WTC11 (cell line): ENCODE measurements around the gene SNAP47. TPM values are rescaled to one million over a fixed set of nuclear protein-coding genes. Genes with fewer than 3 reads are reported as not detected.

ENCODE experiments used
- ATAC-seq: fragments of 200-7000 bp; cut with Tn5 transposase; 2 replicates; pipeline ENCODE4 v1.10.0; 2021; ENCODE audit warnings: mild to moderate bottlenecking, moderate library complexity
- CTCF ChIA-PET: fragments of 300-600 bp; sonication (Branson Sonifier 250); formaldehyde crosslinking; loops from one replicate; lab custom pipeline; 2021; ENCODE audit warnings: antibody characterized with exemption; lab: Charles Lee
- POLR2A ChIA-PET: fragments of 350-600 bp; sonication (Branson Sonifier 250); formaldehyde crosslinking; loops from one replicate; lab custom pipeline; 2021; ENCODE audit warnings: antibody characterized with exemption; lab: Charles Lee
- DNase-seq: peaks from one replicate; pipeline ENCODE4 v3.0.0; 2021; ENCODE audit warnings: low spot score
- H3K27ac Mint-ChIP-seq: 2 replicates; pipeline ENCODE4 v1.8.0; 2021; ENCODE audit warnings: mixed read lengths
- H3K27me3 Mint-ChIP-seq: 2 replicates; pipeline ENCODE4 v1.8.0; 2021; ENCODE audit warnings: low read depth, mild to moderate bottlenecking, moderate library complexity, mixed read lengths
- H3K36me3 Mint-ChIP-seq: 2 replicates; pipeline ENCODE4 v1.8.0; 2021; ENCODE audit warnings: mixed read lengths
- H3K4me1 Mint-ChIP-seq: 2 replicates; pipeline ENCODE4 v1.8.0; 2022; ENCODE audit warnings: mixed read lengths
- H3K4me3 Mint-ChIP-seq: 2 replicates; pipeline ENCODE4 v1.8.0; 2021; ENCODE audit warnings: mild to moderate bottlenecking, moderate library complexity, mixed read lengths
- H3K9me3 Mint-ChIP-seq: 2 replicates; pipeline ENCODE4 v1.8.0; 2021; ENCODE audit warnings: mixed read lengths
- ATF1 ChIP-seq: sonication (generic); formaldehyde crosslinking; IDR thresholded peaks from 2 replicates; pipeline ENCODE4 v1.8.1; 2023; ENCODE audit warnings: mild to moderate bottlenecking, moderate library complexity, missing genetic modification reagents
- E2F4 ChIP-seq: sonication (generic); formaldehyde crosslinking; IDR thresholded peaks from 2 replicates; pipeline ENCODE4 v1.8.1; 2022; ENCODE audit warnings: low read depth, mild to moderate bottlenecking, moderate library complexity, missing genetic modification reagents, borderline replicate concordance
- FOXJ3 ChIP-seq: sonication (generic); formaldehyde crosslinking; IDR thresholded peaks from 2 replicates; pipeline ENCODE4 v1.9.0; 2021; ENCODE audit warnings: missing genetic modification reagents, mild to moderate bottlenecking, borderline replicate concordance
- FOXK1 ChIP-seq: sonication (generic); formaldehyde crosslinking; IDR thresholded peaks from 2 replicates; pipeline ENCODE4 v1.8.0; 2022; ENCODE audit warnings: mild to moderate bottlenecking, moderate library complexity, missing genetic modification reagents
- FOXP4 ChIP-seq: sonication (generic); formaldehyde crosslinking; IDR thresholded peaks from 2 replicates; pipeline ENCODE4 v1.8.0; 2022; ENCODE audit warnings: mild to moderate bottlenecking, missing genetic modification reagents
- IRF2 ChIP-seq: sonication (generic); formaldehyde crosslinking; IDR thresholded peaks from 2 replicates; pipeline ENCODE4 v1.8.0; 2022; ENCODE audit warnings: low read depth, missing genetic modification reagents, borderline replicate concordance
- RORB ChIP-seq: fragments of 250-450 bp; sonication (Bioruptor Pico); IDR thresholded peaks from 2 replicates; pipeline ENCODE4 v1.9.0; 2021; ENCODE audit warnings: mild to moderate bottlenecking
- SMAD3 ChIP-seq: sonication (generic); formaldehyde crosslinking; IDR thresholded peaks from 2 replicates; pipeline ENCODE4 v1.8.0; 2022; ENCODE audit warnings: missing genetic modification reagents, mild to moderate bottlenecking, borderline replicate concordance
- SOX15 ChIP-seq: fragments of 250-450 bp; sonication (Bioruptor Pico); IDR thresholded peaks from 2 replicates; pipeline ENCODE4 v1.9.0; 2021; ENCODE audit warnings: mild to moderate bottlenecking
- SP1 ChIP-seq: sonication (generic); formaldehyde crosslinking; conservative IDR thresholded peaks from 2 replicates; pipeline ENCODE4 v1.8.1; 2022; ENCODE audit warnings: missing genetic modification reagents
- TEAD1 ChIP-seq: sonication (generic); formaldehyde crosslinking; IDR thresholded peaks from 2 replicates; pipeline ENCODE4 v1.8.0; 2022; ENCODE audit warnings: mild to moderate bottlenecking, missing genetic modification reagents
- ZBTB21 ChIP-seq: sonication (generic); formaldehyde crosslinking; IDR thresholded peaks from 2 replicates; pipeline ENCODE4 v1.8.1; 2023; ENCODE audit warnings: mild to moderate bottlenecking, missing genetic modification reagents, borderline replicate concordance
- ZNF416 ChIP-seq: fragments of 250-450 bp; sonication (Bioruptor Pico); IDR thresholded peaks from 2 replicates; pipeline ENCODE4 v1.9.0; 2021; ENCODE audit warnings: mild to moderate bottlenecking, inconsistent platforms
- ZNF423 ChIP-seq: fragments of 250-450 bp; sonication (Bioruptor Pico); IDR thresholded peaks from 2 replicates; pipeline ENCODE4 v2.1.2; 2022; ENCODE audit warnings: mild to moderate bottlenecking, moderate library complexity
- ZNF512 ChIP-seq: sonication (generic); formaldehyde crosslinking; IDR thresholded peaks from 2 replicates; pipeline ENCODE4 v1.8.1; 2022; ENCODE audit warnings: missing genetic modification reagents, borderline replicate concordance
- total RNA-seq: library from RNA; stranded (reverse); gene quantifications from 3 replicates; pipeline ENCODE4 v1.2.3, GENCODE V29; 2021
- TF ChIP-seq, protein P1 (sequence below): sonication (generic); formaldehyde crosslinking; IDR thresholded peaks from 2 replicates; pipeline ENCODE4 v1.8.0; 2023; ENCODE audit warnings: missing genetic modification reagents, mild to moderate bottlenecking, borderline replicate concordance
- TF ChIP-seq, protein P2 (sequence below): fragments of 250-450 bp; sonication (Bioruptor Pico); IDR thresholded peaks from 2 replicates; pipeline ENCODE4 v1.9.0; 2021; ENCODE audit warnings: moderate library complexity, mild to moderate bottlenecking, inconsistent platforms, borderline replicate concordance

The SNAP47 gene
- total RNA-seq, 1 experiment from 2014 or later = 50.8 TPM

- no peak for ATAC-seq
- CTCF ChIA-PET = no interaction called here
- POLR2A ChIA-PET = no interaction called here
- Mint-ChIP-seq H3K27ac (no peak overlapping the region), H3K9me3 (peaks cover 59% of the 10 kb centered on the region), H3K4me3 (no peak overlapping the region), H3K4me1 (no peaks in the 10 kb centered on the region), H3K27me3 (peaks cover 15% of the 10 kb centered on the region; the same call in 1 of the 2 replicates), H3K36me3 (peaks cover 33% of the 10 kb centered on the region)
- TF ChIP-seq ZNF512 (CRISPR knock-in tag) = no peak
- TF ChIP-seq ATF1 (CRISPR knock-in tag) = no peak
- no peak for TF ChIP-seq ZBTB21 (CRISPR knock-in tag)
- no peak for TF ChIP-seq TEAD1 (CRISPR knock-in tag)
- no peak for TF ChIP-seq SP1 (CRISPR knock-in tag)
- TF ChIP-seq, protein P1, sequence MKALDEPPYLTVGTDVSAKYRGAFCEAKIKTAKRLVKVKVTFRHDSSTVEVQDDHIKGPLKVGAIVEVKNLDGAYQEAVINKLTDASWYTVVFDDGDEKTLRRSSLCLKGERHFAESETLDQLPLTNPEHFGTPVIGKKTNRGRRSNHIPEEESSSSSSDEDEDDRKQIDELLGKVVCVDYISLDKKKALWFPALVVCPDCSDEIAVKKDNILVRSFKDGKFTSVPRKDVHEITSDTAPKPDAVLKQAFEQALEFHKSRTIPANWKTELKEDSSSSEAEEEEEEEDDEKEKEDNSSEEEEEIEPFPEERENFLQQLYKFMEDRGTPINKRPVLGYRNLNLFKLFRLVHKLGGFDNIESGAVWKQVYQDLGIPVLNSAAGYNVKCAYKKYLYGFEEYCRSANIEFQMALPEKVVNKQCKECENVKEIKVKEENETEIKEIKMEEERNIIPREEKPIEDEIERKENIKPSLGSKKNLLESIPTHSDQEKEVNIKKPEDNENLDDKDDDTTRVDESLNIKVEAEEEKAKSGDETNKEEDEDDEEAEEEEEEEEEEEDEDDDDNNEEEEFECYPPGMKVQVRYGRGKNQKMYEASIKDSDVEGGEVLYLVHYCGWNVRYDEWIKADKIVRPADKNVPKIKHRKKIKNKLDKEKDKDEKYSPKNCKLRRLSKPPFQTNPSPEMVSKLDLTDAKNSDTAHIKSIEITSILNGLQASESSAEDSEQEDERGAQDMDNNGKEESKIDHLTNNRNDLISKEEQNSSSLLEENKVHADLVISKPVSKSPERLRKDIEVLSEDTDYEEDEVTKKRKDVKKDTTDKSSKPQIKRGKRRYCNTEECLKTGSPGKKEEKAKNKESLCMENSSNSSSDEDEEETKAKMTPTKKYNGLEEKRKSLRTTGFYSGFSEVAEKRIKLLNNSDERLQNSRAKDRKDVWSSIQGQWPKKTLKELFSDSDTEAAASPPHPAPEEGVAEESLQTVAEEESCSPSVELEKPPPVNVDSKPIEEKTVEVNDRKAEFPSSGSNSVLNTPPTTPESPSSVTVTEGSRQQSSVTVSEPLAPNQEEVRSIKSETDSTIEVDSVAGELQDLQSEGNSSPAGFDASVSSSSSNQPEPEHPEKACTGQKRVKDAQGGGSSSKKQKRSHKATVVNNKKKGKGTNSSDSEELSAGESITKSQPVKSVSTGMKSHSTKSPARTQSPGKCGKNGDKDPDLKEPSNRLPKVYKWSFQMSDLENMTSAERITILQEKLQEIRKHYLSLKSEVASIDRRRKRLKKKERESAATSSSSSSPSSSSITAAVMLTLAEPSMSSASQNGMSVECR (CRISPR knock-in tag) = no peak
- TF ChIP-seq IRF2 (CRISPR knock-in tag) = no peak
- no peak for TF ChIP-seq FOXJ3 (CRISPR knock-in tag)
- no peak for TF ChIP-seq SOX15 (CRISPR knock-in tag)
- no peak for TF ChIP-seq FOXP4 (CRISPR knock-in tag)
- TF ChIP-seq ZNF416 = no peak
- no peak for DNase-seq
Measured at GRCh38 chr1:227816750-227817446, 81.7 kb downstream of the SNAP47 start.

DNA sequence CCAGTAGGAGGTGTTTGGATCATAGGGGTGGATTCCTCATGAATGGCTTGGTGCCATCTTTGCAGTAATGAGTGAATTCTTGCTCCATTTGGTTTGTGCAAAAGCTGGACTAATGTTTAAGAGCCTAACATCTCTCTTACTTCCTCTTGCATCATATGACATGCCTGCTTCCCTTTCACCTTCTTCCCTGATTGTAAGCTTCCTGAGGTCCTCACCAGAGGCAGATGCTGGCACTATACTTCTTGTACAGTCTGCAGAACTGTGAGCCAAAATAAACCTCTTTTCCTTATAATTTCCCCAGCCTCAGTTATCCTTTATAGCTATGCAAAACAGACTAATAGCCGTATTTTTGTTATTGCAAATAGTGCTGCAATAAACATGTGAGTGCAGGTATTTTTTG is 88.3 kb downstream of the SNAP47 start:
- no peaks in the 10 kb centered on the region for H3K4me1 Mint-ChIP-seq
- POLR2A ChIA-PET = no interaction called here
- no peaks in the 10 kb centered on the region for H3K36me3 Mint-ChIP-seq
- no peak overlapping the region for H3K4me3 Mint-ChIP-seq
- H3K27ac Mint-ChIP-seq = no peak overlapping the region
- ATAC-seq (no peak), DNase-seq (no peak)
- H3K27me3 Mint-ChIP-seq = peaks cover 27% of the 10 kb centered on the region
- no peak for TF ChIP-seq TEAD1 (CRISPR knock-in tag)
- CTCF ChIA-PET = no interaction called here
- H3K9me3 Mint-ChIP-seq = peaks cover 60% of the 10 kb centered on the region

DNA sequence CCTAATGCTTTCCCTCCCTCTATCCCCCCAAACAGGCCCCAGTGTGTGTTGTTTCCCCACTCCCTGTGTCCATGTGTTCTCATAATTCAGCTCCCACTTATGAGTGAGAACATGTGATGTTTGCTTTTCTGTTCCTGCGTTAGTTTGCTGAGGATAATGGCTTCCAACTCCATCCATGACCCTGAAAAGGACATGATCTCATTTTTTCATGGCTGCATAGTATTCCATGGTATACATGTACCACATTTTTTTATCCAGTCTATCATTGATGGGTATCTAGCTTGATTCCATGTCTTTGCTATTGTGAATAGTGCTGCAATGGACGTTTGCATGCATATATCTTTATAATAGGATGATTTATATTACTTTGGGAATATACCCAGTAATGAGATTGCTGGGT is 89.0 kb downstream of the SNAP47 start:
- H3K36me3 Mint-ChIP-seq = no peaks in the 10 kb centered on the region
- DNase-seq (no peak), ATAC-seq (no peak)
- ChIA-PET POLR2A (no interaction called here), CTCF (no interaction called here)
- no peak overlapping the region for H3K27ac Mint-ChIP-seq
- H3K9me3 Mint-ChIP-seq = peaks cover 60% of the 10 kb centered on the region
- no peak overlapping the region for H3K4me3 Mint-ChIP-seq
- no peaks in the 10 kb centered on the region for H3K4me1 Mint-ChIP-seq
- H3K27me3 Mint-ChIP-seq = peaks cover 32% of the 10 kb centered on the region
- TF ChIP-seq ZNF423 (CRISPR knock-in tag) = no peak
- no peak for TF ChIP-seq E2F4 (CRISPR knock-in tag)
- no peak for TF ChIP-seq FOXK1
- TF ChIP-seq, protein P1 (CRISPR knock-in tag) = no peak
- TF ChIP-seq ZBTB21 (CRISPR knock-in tag) = no peak
- TF ChIP-seq RORB (CRISPR knock-in tag) = no peak
- no peak for TF ChIP-seq SMAD3 (CRISPR knock-in tag)
- TF ChIP-seq, protein P2, sequence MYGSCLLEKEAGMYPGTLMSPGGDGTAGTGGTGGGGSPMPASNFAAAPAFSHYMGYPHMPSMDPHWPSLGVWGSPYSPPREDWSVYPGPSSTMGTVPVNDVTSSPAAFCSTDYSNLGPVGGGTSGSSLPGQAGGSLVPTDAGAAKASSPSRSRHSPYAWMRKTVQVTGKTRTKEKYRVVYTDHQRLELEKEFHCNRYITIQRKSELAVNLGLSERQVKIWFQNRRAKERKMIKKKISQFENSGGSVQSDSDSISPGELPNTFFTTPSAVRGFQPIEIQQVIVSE = no peak
